Hair follicle dermal papilla cell (primary cell): ENCODE measurements around the gene PDE2A. TPM values are rescaled to one million over a fixed set of nuclear protein-coding genes. Genes with fewer than 3 reads are reported as not detected.

Experiments used
- small RNA-seq: library from RNA; depleted of rRNA; stranded (forward); fragments of <200 nt; gene quantifications from one replicate; pipeline ENCODE3, GENCODE V24; 2012
- total RNA-seq: library from RNA; depleted of rRNA; stranded (reverse); fragments of >200 nt; gene quantifications from 2 replicates; pipeline ENCODE4 v1.2.3, GENCODE V29; 2012

PDE2A gene
- under 0.01 and 0.97 TPM in 2 replicates for total RNA-seq

DNA sequence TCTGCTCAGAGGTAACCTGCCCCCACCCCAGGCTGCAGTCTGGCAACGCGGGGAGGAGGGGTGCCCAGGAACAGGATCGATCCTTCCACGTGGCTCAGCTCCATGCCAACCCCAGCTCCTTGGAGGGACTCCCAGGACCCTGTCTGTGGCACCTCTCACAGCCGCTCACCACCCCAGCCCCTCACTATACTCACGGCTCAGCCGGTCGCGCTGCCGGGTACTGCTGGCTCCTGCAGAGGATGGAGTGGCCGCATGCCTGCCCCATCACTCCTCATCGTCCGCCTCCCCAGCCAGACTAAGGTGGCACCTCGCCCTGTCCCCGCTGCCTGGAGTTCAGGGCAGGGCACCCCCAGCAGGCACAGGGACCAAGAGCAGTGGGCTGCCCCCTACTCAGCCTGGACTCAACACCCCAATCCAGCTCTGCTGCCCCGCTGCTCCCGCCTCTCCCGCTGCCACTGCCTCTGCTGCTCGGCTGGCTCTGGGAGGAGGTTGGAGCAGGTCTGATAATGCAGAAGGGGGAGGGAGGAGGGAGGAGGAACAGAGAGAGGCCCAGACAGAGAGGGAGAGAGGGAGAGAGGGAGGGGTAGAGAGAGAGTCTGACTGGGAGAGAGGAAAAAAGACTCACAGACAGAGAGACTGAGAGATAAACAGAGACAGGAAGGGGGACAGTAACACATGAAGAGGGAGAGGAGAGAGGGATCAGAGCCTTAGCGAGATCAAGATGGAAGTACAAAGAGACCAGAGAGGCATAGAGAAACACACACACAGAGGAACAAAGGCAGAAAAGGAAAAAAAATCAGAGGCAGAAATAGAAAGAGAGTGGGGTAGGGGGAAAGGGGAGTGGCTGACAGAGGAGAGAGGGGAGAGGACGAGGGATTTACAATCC is at the start of gene PDE2A:
Gene PDE2A, minus strand, starts transcription at position 480 of the 886 bp plus-strand sequence. Its CDS starts 215 bp downstream, at position 265.

Small RNA genes within 50 kb of the gene (small RNA-seq; reads per million reads assigned to genes)
- 42.8 reads per million, percentile 97 among the genes with 10 or more reads in this experiment for gene MIR139
- gene RNU7-105P, result not detected

Other genes with a start within 250 kb of the PDE2A start
- gene CLPB, start 239.9 kb downstream of the PDE2A start, total RNA-seq, result 27.8 and 33.6 TPM in 2 replicates
- gene ARAP1, start 78.0 kb upstream of the PDE2A start, total RNA-seq, result 153 and 190 TPM in 2 replicates
- gene STARD10, start 119.6 kb upstream of the PDE2A start, total RNA-seq, result 26.7 and 29.2 TPM in 2 replicates
- gene ATG16L2, start 140.0 kb upstream of the PDE2A start, total RNA-seq, result 6.4 and 8.8 TPM in 2 replicates